ENCODE data around the gene NSUN4. TPM values are rescaled to one million over a fixed set of nuclear protein-coding genes. Genes with fewer than 3 reads are reported as not detected.

The NSUN4 gene
- total and polyA plus RNA-seq, 2 of the 13 experiments (the other 11 are each of a cell fraction or from before 2014, with no cell fraction given): 21.5 to 23.5 TPM

DNA sequence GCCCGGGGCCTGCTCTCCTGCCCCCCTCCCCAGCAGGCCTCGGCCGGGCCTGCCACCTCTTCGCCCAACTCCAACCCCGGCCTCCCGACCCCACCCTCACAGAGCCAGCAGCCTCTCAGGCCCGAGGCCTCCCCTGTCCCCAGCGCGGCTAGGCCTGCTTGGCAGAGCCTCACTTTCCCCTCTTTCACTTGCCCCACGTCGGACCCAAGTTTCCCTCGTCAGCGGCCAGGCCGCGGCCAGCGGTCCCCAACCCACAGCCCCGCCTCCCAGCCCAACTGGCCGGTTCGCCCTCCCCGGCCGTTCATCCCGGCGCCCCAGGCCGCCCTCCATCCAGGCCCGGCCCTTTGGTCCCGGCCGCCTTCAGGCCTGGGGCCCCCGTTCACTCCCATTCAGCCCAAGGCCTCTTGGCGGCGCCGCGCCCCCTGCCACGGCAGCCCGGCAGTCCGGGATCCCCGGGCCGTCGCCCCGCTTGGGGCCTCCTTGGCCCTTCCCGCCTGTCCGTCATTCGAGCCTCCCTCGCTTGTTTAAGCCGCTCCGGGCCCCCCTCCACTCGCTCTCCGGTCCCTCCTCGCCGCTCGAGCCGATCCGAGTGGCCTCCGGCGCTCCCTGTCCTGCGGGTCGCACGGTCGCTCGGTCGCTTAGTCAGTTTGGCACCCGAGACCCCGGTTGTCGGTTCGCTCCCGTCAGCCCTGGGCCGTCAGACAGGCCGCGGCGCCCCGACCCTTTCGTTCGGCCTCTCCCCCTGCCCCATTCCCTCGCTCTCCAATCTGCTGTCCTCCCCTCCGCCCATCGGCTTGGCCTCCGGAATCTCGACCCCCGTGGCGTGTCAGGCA lies 38.6 kb upstream of the NSUN4 start (continued):
- TF ChIP-seq, protein P1, sequence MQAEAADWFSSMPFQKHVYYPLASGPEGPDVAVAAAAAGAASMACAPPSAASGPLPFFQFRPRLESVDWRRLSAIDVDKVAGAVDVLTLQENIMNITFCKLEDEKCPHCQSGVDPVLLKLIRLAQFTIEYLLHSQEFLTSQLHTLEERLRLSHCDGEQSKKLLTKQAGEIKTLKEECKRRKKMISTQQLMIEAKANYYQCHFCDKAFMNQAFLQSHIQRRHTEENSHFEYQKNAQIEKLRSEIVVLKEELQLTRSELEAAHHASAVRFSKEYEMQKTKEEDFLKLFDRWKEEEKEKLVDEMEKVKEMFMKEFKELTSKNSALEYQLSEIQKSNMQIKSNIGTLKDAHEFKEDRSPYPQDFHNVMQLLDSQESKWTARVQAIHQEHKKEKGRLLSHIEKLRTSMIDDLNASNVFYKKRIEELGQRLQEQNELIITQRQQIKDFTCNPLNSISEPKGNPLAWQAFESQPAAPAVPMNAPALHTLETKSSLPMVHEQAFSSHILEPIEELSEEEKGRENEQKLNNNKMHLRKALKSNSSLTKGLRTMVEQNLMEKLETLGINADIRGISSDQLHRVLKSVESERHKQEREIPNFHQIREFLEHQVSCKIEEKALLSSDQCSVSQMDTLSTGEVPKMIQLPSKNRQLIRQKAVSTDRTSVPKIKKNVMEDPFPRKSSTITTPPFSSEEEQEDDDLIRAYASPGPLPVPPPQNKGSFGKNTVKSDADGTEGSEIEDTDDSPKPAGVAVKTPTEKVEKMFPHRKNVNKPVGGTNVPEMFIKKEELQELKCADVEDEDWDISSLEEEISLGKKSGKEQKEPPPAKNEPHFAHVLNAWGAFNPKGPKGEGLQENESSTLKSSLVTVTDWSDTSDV (CRISPR knock-in tag; IDR thresholded peaks at IDR 0.05): no peak
- no peak for TF ChIP-seq ZNF383 (CRISPR knock-in tag; IDR thresholded peaks at IDR 0.05; ENCODE audit: borderline replicate concordance)
- TF ChIP-seq BRCA1 (CRISPR knock-in tag; IDR thresholded peaks at IDR 0.05): 0 out of 2 replicates have a peak, but pooled peaks have one; percentile 24
- TF ChIP-seq ARNT2 (CRISPR knock-in tag; IDR thresholded peaks at IDR 0.05; ENCODE audit: low read depth): no peak; the same call in 1 of the 2 replicates
- no peak for TF ChIP-seq REPIN1 (CRISPR knock-in tag; IDR thresholded peaks at IDR 0.05; ENCODE audit: borderline replicate concordance, low read depth)
- TF ChIP-seq GZF1 (CRISPR knock-in tag; IDR thresholded peaks at IDR 0.05): peak; percentile 28; the same call in 1 of the 2 replicates
- no peak for TF ChIP-seq ELF3 (CRISPR knock-in tag; IDR thresholded peaks at IDR 0.05)
- TF ChIP-seq, protein P2, sequence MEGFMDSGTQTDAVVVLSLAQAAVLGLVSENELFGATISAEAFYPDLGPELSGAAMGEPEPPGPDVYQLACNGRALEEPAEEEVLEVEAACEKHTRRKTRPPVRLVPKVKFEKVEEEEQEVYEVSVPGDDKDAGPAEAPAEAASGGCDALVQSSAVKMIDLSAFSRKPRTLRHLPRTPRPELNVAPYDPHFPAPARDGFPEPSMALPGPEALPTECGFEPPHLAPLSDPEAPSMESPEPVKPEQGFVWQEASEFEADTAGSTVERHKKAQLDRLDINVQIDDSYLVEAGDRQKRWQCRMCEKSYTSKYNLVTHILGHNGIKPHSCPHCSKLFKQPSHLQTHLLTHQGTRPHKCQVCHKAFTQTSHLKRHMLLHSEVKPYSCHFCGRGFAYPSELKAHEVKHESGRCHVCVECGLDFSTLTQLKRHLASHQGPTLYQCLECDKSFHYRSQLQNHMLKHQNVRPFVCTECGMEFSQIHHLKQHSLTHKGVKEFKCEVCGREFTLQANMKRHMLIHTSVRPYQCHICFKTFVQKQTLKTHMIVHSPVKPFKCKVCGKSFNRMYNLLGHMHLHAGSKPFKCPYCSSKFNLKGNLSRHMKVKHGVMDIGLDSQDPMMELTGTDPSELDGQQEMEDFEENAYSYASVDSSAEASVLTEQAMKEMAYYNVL (CRISPR knock-in tag; IDR thresholded peaks at IDR 0.05; ENCODE audit: borderline replicate concordance): 0 out of 2 replicates have a peak, but pooled peaks have one; percentile 11
- TF ChIP-seq ZNF792 (CRISPR knock-in tag; IDR thresholded peaks at IDR 0.05): no peak
- no peak for TF ChIP-seq GATAD1 (CRISPR knock-in tag; IDR thresholded peaks at IDR 0.05)

All from HepG2 (cell line).